Heart left ventricle (tissue), 16 donors: Measurements from ENCODE around the gene FIBP. TPM values are rescaled to one million over a fixed set of nuclear protein-coding genes. Genes with fewer than 3 reads are reported as not detected.

ENCODE experiments used
- ATAC-seq, 4 donors: fragments of 200-7000 bp; cut with Tn5 transposase; one replicate each; pipeline ENCODE4 v1.9.1; 2020 to 2022; ENCODE audit warnings: moderate library complexity in 4 of 4, mild to moderate bottlenecking in 3 of 4, moderate number of reproducible peaks in 1 of 4
- DNase-seq, 5 donors: peaks; one replicate each; pipeline ENCODE4 v3.0.0-alpha.2; 2020
- H3K27ac ChIP-seq, 12 donors: fragments of 200-600 bp; sonication (generic) in 4 of 12; one replicate each; pipeline versions ENCODE4 v1.5.0 to v1.8.0; 2016 to 2022; ENCODE audit warnings: mild to moderate bottlenecking in 2 of 12
- H3K27me3 ChIP-seq, 9 donors: fragments of 200-600 bp; sonication (generic) in 2 of 9; one replicate each; pipeline versions ENCODE4 v1.5.1 to v1.8.0; 2016 to 2022; ENCODE audit warnings: mild to moderate bottlenecking in 3 of 9
- H3K36me3 ChIP-seq, 9 donors: fragments of 200-600 bp; sonication (generic) in 2 of 9; one replicate each; pipeline versions ENCODE4 v1.5.0 to v1.8.0; 2018 to 2022; ENCODE audit warnings: mild to moderate bottlenecking in 2 of 9
- H3K4me1 ChIP-seq, 12 donors: fragments of 200-600 bp; sonication (generic) in 4 of 12; one replicate each; pipeline versions ENCODE4 v1.5.0 to v1.8.0; 2016 to 2022; ENCODE audit warnings: mild to moderate bottlenecking in 3 of 12
- H3K4me3 ChIP-seq, 12 donors: fragments of 200-600 bp; sonication (generic) in 4 of 12; one replicate each; pipeline versions ENCODE4 v1.5.0 to v1.8.0; 2017 to 2022; ENCODE audit warnings: mild to moderate bottlenecking in 9 of 12, moderate library complexity in 4 of 12
- H3K9me3 ChIP-seq, 12 donors: fragments of 200-600 bp; sonication (generic) in 4 of 12; one replicate each; pipeline versions ENCODE4 v1.5.0 to v1.8.0; 2016 to 2022; ENCODE audit warnings: mild to moderate bottlenecking in 1 of 12
- CTCF ChIP-seq, 12 donors: fragments of 200-600 bp; sonication (generic) in 4 of 12; IDR thresholded peaks; one replicate each; pipeline versions ENCODE4 v1.5.0 to v1.8.0; 2018 to 2022; ENCODE audit warnings: antibody characterized with exemption in 12 of 12, mild to moderate bottlenecking in 5 of 12
- POLR2A ChIP-seq, 2 donors: fragments of 450-650 bp; IDR thresholded peaks; one replicate each; pipeline ENCODE4 v1.6.1; 2017; ENCODE audit warnings: antibody characterized with exemption in 2 of 2, mild to moderate bottlenecking in 2 of 2, moderate library complexity in 2 of 2
- WGBS, 4 donors: extraction: QIAGEN DNeasy Blood & Tissue Kit in 2 of 4; methylation state at CpG; one replicate each; pipeline versions ENCODE4 v1.1.5 to v1.1.7; 2013 to 2018; 5-methylcytosine and 5-hydroxymethylcytosine counted together
- intact Hi-C, 10 donors: fragments of 100-400 bp; cut with DNase I; formaldehyde crosslinking; loops; one replicate each; pipeline versions ENCODE4 v1.11.1 to v1.14.2; 2022
- polyA plus RNA-seq, 2 donors: library from polyadenylated mRNA; stranded (reverse); fragments of 200-250 nt; gene quantifications; one replicate each; pipeline ENCODE4 v1.2.3, GENCODE V29; 2013
- total RNA-seq, 9 donors: library from RNA; depleted of rRNA in 2 of 9; stranded (reverse); fragments of >200 nt in 2 of 9; fragmentation: NEBNext Ultra II Directional in 3 of 9; extraction: Animal tissue kit (Norgen Biotek cat#: 25700) in 3 of 9; gene quantifications; one replicate each; pipeline versions ENCODE4 v1.1.0 to v1.2.4, GENCODE V29; 2016 to 2023
- donor health status: ischemic (EF 13 %, LVEDD 7.1; RV severe dilation, severe dysfunction).
- donor health status: healthy with polysubstance abuse.
- donor health status: DM: no; HTN: yes; CAD: no.
- donor health status: DM: no; HTN: no; CAD: no.
- donor health status: ischemic (EF 25% LVEDD 6.9; RV normal size, moderate dysfunction).
- donor health status: ischemic (EF 25% LVEDD 5.7; RV mildly dilated, moderate dysfunction).
- donor health status: healthy.
- donor health status: DM: yes; HTN: yes; CAD: no.
- donor health status: ischemic (EF 35%, LVEDD 5.7; RV mildly dilated, moderate dysfunction).
- donor health status: nonischemic (EF 11% LVEDD 7.7; RV severe dilation, severe dysfunction).
- donor health status: DM: yes; HTN: yes; CAD: no.
- donor health status: PGD.
- donor health status: ischemic (EF 29% LVEDD 5.4; RV normal size, mild dysfunction).
- donor health status: nonischemic (EF 23%, LVEDD 6.1; RV moderate dilation, normal function).

Gene FIBP
- total and polyA plus RNA-seq, 11 donors = 35.0 to 93.9 (median 57.3) TPM

DNA sequence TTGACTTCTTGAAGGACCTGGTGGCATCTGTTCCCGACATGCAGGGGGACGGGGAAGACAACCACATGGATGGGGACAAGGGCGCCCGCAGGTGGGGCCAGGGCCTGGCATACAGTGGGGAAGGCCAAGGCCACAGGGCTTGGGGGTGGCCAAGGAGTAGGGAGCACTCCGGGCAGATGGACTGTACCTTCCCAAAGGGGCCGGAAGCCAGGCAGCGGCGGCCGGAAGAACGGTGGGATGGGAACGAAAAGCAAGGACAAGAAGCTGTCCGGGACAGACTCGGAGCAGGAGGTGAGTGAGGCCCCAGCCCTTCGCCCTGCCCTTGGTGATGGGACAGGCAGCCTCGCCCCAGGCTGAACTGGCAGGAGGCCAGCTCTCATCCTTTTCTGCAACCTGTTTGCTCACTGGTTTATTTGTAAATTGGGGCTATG is 32.1 kb upstream of the FIBP start:
- Histone ChIP-seq H3K27ac (peak overlapping the region in 7 of 12 donors; percentile 89 to 98 (median 93)), H3K4me3 (peak overlapping the region; percentile 85 to 100 (median 95)), H3K9me3 (no peaks in the 10 kb centered on the region), H3K36me3 (peaks cover 0 to 29% (median 17%) of the 10 kb centered on the region in 9 donors), H3K27me3 (no peaks in the 10 kb centered on the region), H3K4me1 (peaks cover 16 to 46% (median 40%) of the 10 kb centered on the region in 12 donors)
- TF ChIP-seq CTCF (IDR thresholded peaks at IDR 0.05) = no peak
- TF ChIP-seq POLR2A (IDR thresholded peaks at IDR 0.05) = no peak
- ATAC-seq (no peak), DNase-seq (peak in 1 of 5 donors; percentile 13)
- 54 to 72% (median 64%) methylated on average over 11 to 15 of the region's 15 CpGs for WGBS, 4 donors
- intact Hi-C loops = loop anchor here in 5 of 10 donors (5.0 kb wide), 3 partner anchors 37 to 42 kb away; partner anchors contain the start of gene SART1 (in 2 of the 5)

DNA sequence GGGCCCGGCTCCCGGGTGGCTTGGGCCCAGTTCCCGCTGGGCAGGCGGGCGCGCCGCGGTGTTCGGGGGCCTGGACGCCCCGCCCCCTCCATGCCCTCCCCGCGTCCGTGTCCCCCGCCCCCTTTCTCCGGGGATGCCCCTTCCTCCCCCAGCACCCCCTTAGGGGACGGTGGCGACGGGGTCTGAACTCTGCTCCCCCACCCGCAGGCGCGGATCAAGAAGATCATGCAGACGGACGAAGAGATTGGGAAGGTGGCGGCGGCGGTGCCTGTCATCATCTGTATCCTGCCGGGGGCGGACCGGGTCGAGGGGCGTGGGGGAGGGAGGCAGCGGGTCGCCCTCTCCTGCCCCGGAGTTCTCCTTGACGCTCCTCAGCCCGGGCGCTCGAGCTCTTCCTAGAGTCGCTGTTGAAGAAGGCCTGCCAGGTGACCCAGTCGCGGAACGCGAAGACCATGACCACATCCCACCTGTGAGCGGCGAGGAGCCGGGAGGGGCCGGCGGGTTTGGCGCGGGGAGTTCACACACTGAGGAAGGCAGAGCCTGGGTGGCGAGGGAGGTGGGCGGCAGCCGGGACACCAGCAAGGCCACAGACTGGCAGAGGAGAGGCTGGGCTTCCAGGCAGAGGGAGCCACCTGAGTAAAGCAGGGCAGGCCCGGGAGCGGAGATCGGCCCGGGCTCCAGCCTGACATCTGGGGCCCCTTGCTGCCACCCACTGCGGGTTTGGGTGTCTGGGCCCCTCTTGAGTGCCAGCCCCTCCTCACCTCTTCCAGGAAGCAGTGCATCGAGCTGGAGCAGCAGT is 31.5 kb upstream of the FIBP start:
- H3K36me3 ChIP-seq = peaks cover 0 to 29% (median 17%) of the 10 kb centered on the region in 9 donors
- peak overlapping the region; percentile 75 to 98 (median 92) for H3K27ac ChIP-seq
- no peaks in the 10 kb centered on the region for H3K9me3 ChIP-seq
- peak in 2 of 5 donors; percentile 62 to 64 for DNase-seq
- 1 to 2% (median 1%) methylated on average over 20 to 60 of the region's 60 CpGs for WGBS, 4 donors
- TF ChIP-seq POLR2A (IDR thresholded peaks at IDR 0.05) = no peak
- TF ChIP-seq CTCF (IDR thresholded peaks at IDR 0.05) = no peak
- peak in 3 of 4 donors; percentile 0 to 38 (median 36) for ATAC-seq
- peaks cover 16 to 52% (median 46%) of the 10 kb centered on the region in 12 donors for H3K4me1 ChIP-seq
- peak overlapping the region; percentile 85 to 100 (median 95) for H3K4me3 ChIP-seq
- H3K27me3 ChIP-seq = no peaks in the 10 kb centered on the region
- intact Hi-C loops = loop anchor here in 9 of 10 donors (1.0 to 5.0 kb wide), 8 partner anchors 29 to 256 kb away; partner anchors contain the start of genes SART1 (in 4 of the 9), FIBP (in 3 of the 9), CCDC85B (in 1 of the 9) and MUS81 (in 1 of the 9)

GRCh38 chr11:65919141-65919572 is 30.9 kb upstream of the FIBP start, which contains the start of gene DRAP1:
Gene DRAP1, plus strand, starts transcription at chr11:65919426. Its CDS starts 76 bp downstream, at chr11:65919502.
- H3K36me3 ChIP-seq = peaks cover 0 to 29% (median 17%) of the 10 kb centered on the region in 9 donors
- peak; percentile 92 to 96 (median 94) for ATAC-seq
- H3K27ac ChIP-seq = peak within 1 kb of the TSS; percentile 95 to 100 (median 97)
- TF ChIP-seq POLR2A (IDR thresholded peaks at IDR 0.05) (peak; percentile 38 to 79), CTCF (IDR thresholded peaks at IDR 0.05) (peak in 2 of 12 donors; percentile 15 to 25)
- no peaks in the 10 kb centered on the region for H3K27me3 ChIP-seq
- intact Hi-C loops = loop anchor here in 5 of 10 donors (1.0 to 5.0 kb wide), 6 partner anchors 28 to 256 kb away; partner anchors contain the start of genes FIBP (in 3 of the 5), SART1 (in 2 of the 5), CCDC85B (in 1 of the 5) and MUS81 (in 1 of the 5)
- peaks cover 16 to 56% (median 48%) of the 10 kb centered on the region in 12 donors for H3K4me1 ChIP-seq
- peak; percentile 99 to 100 (median 99) for DNase-seq
- 0 to 1% (median 0%) methylated on average over 3 to 59 of the region's 59 CpGs for WGBS, 4 donors
- H3K4me3 ChIP-seq = peak within 1 kb of the TSS; percentile 85 to 100 (median 96)
- no peaks in the 10 kb centered on the region for H3K9me3 ChIP-seq
